GM12878 (cell line): Measurements from ENCODE around the gene SOBP.

Experiments used
- CEBPB ChIP-seq, 2 experiments: fragments of 150-350 bp in 1 of 2; IDR thresholded peaks; 2 replicates each; pipeline ENCODE4 v1.6.1; 2012 to 2014; ENCODE audit warnings: low read depth in 2 of 2, low read length in 2 of 2, borderline replicate concordance in 1 of 2, inconsistent platforms in 1 of 2
- ZNF217 ChIP-seq: fragments of 450-650 bp; IDR thresholded peaks from 2 replicates; pipeline ENCODE4 v1.6.1; 2017; ENCODE audit warnings: antibody characterized with exemption, mild to moderate bottlenecking

DNA sequence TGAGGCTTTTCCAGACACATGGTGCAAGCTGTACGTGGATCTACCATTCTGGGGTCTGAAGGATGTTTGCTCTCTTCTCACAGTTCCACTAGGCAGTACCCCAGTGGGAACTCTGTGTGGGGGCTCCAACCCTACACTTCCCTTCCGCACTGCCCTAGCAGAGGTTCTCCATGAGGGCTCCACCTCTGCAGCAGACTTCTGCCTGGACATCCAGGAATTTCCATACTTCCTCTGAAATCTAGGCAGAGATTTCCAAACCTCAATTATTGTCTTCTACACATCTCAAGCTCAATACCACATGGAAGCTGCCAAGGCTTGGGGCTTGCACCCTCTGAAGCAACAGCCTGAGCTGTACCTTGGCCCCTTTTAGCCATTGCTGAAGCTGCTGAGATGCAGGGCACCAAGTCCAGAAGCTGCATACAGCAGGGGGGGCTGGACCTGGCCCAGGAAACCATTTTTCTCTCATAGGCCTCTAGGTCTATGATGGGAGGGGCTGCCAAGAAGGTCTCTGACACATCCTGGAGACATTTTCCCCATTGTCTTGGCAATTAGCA, 42.2 kb upstream of the SOBP start:
- TF ChIP-seq ZNF217 (no peak), CEBPB (IDR thresholded peaks at IDR 0.05; ENCODE audit: borderline replicate concordance in 1 of 2, low read depth in 2 of 2, low read length in 2 of 2) (no peak)
